GM10266 (cell line): ENCODE results near the gene CCDC195.

Source experiments
- DNase-seq: peaks from one replicate; pipeline ENCODE4 v3.0.0; 2012; ENCODE audit errors: extremely low spot score
- TF ChIP-seq, protein P1 (sequence below): IDR thresholded peaks from 2 replicates; pipeline ENCODE4 v1.5.1; 2012; ENCODE audit warnings: mild to moderate bottlenecking, low read depth; ENCODE audit not compliant: control insufficient read depth, insufficient read depth; ENCODE audit errors: missing control alignments

Gene CCDC195

DNA sequence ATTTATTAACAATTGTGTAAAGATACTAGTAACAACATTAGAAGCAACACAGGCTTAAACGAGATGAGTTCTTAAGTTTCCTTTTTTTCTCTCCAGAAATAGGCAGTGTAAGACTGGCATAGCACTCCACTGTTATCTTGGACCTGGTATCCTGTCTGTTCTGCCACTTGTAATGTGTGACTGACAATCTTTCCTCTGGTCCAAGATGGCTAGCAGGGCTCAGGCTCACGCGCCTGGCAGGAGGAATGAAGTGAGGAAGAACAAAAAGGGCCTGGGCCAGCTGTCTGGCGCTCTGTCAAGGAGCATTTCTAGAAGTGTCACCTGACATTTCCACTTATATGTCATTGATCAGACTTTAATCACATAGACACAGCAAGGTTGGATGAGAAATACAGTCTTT, 31.6 kb upstream of the CCDC195 start:
- no peak for DNase-seq
- TF ChIP-seq, protein P1, sequence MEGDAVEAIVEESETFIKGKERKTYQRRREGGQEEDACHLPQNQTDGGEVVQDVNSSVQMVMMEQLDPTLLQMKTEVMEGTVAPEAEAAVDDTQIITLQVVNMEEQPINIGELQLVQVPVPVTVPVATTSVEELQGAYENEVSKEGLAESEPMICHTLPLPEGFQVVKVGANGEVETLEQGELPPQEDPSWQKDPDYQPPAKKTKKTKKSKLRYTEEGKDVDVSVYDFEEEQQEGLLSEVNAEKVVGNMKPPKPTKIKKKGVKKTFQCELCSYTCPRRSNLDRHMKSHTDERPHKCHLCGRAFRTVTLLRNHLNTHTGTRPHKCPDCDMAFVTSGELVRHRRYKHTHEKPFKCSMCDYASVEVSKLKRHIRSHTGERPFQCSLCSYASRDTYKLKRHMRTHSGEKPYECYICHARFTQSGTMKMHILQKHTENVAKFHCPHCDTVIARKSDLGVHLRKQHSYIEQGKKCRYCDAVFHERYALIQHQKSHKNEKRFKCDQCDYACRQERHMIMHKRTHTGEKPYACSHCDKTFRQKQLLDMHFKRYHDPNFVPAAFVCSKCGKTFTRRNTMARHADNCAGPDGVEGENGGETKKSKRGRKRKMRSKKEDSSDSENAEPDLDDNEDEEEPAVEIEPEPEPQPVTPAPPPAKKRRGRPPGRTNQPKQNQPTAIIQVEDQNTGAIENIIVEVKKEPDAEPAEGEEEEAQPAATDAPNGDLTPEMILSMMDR: no peak

DNA sequence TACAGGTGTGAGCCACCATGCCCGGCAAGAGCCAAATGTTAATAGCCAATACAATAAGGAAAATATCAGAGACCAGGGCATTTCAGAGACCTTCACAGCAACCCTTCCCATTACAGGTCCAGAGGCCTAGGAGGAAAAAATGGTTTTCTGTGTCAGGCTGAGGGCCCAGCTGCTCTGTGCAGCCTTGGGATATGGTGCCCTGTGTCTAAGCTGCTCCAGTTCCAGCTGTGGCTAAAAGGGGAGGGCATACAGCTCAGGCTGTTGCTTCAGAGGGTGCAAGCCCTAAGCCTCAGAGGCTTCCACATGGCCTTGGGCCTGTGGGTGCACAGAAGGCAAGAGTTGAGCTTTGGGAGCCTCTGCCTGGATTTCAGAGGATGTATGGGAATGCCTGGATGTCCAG, 20.1 kb upstream of the CCDC195 start:
- TF ChIP-seq, protein P1: no peak
- no peak for DNase-seq

DNA sequence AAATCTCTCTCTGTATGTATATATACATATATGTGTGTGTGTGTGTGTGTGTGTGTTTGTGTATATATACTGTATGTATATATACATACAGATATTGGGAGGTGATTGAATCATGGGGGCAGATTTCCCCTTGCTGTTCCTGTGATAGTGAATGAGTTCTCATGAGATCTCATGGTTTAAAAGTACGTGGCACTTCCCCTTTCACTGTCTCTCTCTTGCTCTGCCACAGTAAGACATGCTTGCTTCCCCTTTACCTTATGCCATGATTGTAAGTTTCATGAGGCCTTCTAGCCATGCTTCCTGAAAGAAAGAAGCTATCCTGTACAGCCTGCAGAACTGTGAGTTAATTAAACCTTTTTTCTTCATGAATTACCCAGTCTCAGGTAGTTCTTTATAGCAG, 18.8 kb upstream of the CCDC195 start:
- no peak for DNase-seq
- TF ChIP-seq, protein P1: no peak

DNA sequence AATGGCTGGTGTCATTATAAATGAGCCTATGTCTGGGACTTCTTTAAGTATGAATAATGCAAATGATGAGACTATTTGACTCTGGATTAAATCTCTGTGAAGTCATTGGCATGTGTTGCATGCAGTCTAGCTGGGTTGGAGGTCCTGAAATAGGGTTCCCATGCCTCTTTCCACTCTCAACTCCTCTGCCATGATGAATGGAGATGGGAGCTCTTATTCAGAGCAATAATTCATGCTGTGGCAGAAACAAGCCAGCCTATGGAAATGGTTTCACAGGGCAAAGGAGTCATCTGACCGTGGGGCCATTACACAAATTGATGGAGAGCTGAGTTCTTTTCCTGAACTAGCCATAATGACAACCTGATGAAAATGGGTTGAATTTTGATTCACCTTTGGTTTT, 15.5 kb upstream of the CCDC195 start:
- no peak for DNase-seq
- TF ChIP-seq, protein P1: no peak

DNA sequence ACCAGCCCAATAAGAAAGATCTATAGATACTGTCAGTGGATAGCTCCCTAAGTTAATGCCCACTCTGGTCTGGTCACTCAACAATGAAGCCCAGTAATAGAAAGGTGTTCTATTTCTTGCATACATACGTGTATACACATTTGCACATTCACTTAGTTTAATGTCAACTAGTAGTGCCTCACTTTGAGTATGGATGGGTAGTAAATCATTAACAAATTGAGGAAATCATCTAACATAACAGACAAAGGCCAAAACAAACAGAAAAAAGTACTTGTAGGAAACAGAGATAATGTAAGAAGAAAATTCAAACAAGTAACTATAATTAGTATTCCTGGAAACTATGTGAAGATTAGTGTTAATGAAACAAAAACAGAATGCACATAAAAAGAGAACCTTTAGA, 13.3 kb upstream of the CCDC195 start:
- TF ChIP-seq, protein P1: no peak
- DNase-seq: no peak

DNA sequence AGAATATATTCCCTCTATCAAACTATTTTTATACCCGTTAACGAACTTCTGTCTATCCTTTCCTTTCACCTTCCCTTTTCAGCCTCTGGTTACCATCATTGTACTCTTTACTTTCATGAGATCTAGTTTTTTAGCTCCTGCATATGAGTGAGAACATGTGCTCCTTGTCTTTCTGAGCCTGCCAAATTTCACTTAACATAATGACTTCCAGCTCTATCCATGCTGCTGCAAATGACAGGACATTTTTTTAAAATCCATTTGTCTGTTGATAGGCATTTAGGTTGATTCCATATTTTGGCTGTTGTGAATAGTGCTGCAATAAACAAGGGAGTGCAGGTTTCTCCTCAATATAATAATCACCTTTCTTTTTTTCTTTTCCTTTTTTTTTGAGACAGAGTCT, 8.2 kb upstream of the CCDC195 start:
- TF ChIP-seq, protein P1: no peak

DNA sequence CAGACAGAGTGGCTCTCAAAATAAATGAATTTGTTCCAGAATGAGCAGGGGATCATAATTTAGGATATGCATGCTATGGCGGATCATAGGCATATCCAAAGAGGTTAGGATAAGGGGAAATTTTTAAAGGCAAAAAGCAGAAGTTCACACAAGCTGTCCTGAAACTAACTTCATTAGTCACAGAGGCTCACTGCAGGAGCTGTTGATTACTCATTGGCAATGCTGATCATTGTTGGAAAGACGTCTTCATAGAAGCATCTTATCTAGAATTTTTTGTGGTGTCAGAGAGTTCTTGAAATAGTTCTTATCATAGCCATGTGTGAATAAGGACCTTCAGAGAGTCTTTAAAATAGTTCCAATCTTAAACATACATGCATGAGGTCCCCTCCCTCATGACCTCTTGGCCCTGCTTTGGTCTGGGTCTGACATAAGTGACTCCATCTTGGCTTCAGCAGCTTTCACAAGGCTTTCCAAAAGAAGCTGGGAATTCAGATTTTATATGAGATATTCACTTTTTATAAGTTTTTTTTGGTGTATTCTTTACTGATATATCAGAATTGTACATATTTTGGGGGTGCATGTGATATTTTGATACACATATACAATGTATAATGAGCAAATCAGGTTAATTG, 7.5 kb upstream of the CCDC195 start:
- TF ChIP-seq, protein P1: no peak
- DNase-seq: no peak

More for the DNA sequence above, 8.2 kb upstream of the CCDC195 start:
- no peak for DNase-seq
